ENCODE results near the gene CTNS. TPM values are rescaled to one million over a fixed set of nuclear protein-coding genes. Genes with fewer than 3 reads are reported as not detected.

CTNS gene
- total RNA-seq, 1 donor from 2014 or later = 29.9 TPM

DNA sequence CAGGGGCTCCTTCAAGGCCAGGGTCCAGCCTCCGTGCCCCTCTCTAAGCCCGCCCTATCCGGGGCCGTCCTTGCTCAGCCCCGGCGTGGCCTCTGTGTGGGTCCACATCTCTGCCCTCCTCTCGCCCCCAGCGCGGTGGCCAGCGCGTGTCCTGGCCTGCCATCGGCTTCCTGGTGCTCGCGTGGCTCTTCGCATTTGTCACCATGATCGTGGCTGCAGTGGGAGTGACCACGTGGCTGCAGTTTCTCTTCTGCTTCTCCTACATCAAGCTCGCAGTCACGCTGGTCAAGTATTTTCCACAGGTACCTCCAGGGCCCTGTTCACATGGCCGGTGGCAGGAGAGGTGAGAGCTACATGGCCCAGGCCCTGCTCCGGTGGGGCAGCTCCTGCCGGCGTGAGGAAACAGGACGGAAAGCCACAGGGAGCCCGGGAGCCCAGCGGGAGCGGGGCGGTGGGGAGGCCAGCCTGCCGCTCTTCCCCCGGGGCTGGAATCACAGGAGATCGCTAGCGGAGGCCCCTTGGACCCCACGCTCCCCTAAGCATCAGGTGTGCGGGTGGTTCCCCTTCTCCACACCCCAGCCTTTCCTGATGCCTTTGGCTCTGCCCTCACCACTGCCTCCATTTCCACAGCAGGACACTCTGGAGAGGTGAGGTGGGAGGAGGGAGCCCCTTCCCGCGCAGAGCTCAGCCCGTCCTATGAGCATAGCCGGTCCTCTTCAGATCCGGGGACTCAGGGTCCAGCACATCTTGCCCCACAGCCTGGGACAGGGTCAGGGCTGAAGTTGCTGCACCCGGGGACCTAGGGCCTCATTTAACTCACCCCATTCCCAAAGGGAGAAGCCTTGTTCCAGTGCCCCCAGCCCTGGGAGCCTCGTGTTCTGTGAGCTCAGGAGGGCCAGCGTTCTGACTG, 21.6 kb downstream of the CTNS start:
- DNase-seq (ENCODE audit: extremely low read depth, low read depth, low spot score) = no peak

DNA sequence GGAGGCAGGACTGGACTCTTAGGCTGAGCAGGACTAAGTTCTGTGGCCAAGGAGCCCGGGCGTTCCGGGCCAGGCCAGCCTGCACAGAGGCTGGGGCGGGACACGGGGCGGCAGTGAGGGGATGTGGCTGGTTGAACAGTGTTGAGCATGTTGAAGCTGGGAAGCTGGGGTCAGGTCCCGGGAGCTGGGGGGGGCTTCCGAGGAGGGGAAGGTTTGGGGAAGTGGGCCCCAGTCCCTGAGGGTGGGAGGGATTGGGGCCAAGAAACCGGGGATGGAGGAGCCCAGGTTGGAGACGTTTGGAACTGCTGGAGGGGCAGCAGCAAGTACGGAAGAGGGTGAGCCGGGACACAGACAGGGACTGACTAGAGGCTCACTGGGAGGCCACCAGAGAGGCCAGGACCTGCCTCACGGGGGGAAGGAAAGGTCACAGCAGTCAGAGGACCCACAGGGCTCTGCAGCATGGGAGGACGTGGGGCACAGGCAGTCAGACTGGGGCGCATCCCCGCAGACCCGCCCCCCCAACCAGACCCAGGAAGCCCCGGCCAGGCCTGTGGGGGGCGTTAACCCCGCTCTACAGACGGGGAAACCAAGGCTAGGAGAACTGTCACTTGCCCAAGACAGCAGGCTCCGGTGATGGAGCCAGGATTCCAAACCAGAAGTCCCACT, 22.4 kb downstream of the CTNS start:
- DNase-seq (ENCODE audit: extremely low read depth, low read depth, low spot score) = no peak

DNA sequence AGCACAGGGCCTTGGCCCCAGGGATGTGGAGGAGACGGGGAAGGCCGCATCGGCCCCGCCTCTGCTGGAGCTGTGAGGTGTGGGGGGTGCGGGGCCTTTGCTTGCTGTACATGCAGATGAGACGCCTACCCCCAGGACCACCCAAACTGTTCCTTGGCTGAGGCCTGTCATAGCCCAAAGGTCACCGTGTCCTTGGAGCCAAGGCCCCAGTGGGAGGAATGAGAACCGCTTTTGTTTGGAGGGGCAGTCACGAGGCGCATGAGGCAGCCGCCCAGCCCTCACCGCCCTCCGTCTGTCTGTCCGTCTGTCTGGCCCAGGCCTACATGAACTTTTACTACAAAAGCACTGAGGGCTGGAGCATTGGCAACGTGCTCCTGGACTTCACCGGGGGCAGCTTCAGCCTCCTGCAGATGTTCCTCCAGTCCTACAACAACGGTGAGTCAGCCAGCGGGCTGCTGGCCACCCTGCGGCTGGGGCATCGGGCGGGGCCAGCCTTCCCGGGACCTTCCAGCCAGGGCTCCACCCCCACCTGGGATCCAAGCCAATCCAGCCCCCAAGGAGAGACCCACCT, 23.1 kb downstream of the CTNS start:
- DNase-seq (ENCODE audit: extremely low read depth, low read depth, low spot score) = no peak

DNA sequence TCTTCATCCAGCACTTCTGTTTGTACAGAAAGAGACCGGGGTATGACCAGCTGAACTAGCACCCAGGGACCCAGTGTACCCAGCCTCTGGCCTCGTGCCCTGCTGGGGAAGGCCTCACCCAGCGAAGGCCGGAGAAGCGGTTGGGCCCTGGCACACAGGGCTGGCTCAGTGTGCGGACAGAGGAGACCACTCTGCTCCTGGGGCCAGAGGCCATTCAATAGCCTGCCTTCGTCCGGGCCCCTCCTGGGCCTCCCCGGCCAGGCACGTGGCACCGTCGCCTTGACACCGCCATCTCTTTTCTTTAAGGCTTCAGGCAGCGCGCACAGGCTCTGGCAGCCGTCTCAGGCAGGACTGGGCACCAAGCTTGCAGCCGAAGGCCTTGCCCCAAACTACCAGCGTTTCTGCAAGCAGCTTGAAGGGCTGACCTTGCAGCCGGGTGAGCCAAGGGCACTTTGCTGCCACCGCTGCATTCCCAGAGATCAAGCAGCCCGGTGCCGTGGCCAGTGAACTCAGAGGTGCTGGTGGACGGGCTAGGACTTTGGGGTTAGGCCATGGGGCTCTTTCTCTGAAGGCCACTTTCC, 23.8 kb downstream of the CTNS start:
- DNase-seq (ENCODE audit: extremely low read depth, low read depth, low spot score) = no peak

DNA sequence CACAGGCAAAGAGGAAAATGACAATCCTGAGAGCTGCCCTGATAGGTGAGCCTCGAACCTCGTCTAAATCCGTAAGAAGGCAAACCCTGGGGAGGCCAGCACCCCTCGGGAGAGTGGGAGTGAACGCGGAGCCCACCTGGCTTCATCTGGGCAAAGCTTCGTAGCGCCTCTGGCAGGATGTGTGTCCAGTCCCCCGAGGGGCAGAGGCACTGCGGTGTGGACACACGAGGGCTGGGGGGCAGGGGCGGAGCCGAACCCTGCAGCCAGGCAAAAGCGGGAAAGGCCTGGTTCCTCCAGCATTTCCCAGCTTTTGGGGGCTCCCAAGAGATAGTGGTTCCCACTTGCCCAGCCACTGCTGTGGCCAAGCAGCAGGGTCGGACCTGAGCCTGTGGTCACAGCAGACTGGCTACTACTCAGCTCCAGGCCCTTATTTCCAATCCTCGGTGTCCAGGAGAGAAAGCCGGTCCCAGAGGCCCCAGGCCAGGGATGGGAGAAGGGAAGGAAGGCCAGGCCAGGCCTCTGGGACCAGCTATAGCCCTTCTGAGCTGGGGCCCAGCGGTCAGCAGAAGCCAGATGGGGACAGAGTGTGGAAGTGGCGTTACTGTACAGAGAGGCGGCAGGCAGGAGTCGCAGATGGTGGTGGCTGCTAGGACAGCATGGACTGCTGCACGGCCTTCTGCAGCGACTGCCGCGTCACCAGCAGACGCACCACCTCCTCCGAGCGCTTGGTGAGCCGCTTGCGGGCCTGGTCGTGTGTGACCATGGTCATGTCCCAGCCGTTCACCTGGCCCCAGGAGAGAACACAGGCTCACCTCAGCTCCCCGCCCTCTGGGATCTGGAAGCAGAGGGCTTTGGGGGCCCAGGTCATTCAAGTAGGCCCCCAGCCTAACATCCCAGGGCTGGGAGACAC, 26.8 kb downstream of the CTNS start:
- DNase-seq (ENCODE audit: extremely low read depth, low read depth, low spot score) = no peak

DNA sequence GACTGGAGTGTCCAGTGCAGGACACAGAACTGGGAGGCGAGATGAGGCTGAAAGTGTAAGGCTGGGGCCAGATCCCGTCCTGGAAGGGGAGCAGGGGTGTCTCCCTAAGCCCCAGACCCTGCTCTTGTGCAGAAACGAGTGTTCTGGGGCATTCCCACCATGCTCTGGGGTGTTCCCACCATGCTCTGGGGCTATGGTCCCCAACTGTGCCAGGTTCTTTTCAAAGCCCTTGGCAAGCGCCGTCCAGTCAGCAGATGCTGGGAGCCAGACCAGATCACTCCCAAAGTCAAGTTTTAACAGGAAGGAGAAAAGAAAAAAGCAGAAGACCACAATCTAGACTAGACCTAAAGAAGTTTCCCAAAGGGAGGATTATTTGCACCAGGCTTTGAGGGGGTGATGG, 29.3 kb downstream of the CTNS start:
- DNase-seq (ENCODE audit: extremely low read depth, low read depth, low spot score) = no peak

DNA sequence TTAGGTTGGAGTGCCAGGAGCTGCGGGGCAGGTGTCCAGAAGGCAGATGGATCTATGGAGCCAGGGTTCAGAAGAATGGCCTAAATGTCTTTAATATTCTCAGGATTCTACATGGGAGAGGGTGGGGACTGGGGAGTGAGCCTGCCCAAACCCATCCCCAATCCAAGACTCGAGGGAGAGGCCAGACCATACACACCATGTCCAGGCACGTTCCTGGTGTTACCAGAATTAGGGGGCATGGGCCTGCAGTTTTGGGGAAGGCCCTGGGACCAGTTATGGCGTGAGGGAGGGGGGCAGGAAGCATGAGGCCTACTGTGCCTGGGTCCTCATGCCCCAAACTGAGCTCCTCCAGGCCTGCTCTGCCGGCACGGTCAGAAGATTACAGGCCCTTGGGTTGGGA, 30.0 kb downstream of the CTNS start:
- no peak for DNase-seq (ENCODE audit: extremely low read depth, low read depth, low spot score)

DNA sequence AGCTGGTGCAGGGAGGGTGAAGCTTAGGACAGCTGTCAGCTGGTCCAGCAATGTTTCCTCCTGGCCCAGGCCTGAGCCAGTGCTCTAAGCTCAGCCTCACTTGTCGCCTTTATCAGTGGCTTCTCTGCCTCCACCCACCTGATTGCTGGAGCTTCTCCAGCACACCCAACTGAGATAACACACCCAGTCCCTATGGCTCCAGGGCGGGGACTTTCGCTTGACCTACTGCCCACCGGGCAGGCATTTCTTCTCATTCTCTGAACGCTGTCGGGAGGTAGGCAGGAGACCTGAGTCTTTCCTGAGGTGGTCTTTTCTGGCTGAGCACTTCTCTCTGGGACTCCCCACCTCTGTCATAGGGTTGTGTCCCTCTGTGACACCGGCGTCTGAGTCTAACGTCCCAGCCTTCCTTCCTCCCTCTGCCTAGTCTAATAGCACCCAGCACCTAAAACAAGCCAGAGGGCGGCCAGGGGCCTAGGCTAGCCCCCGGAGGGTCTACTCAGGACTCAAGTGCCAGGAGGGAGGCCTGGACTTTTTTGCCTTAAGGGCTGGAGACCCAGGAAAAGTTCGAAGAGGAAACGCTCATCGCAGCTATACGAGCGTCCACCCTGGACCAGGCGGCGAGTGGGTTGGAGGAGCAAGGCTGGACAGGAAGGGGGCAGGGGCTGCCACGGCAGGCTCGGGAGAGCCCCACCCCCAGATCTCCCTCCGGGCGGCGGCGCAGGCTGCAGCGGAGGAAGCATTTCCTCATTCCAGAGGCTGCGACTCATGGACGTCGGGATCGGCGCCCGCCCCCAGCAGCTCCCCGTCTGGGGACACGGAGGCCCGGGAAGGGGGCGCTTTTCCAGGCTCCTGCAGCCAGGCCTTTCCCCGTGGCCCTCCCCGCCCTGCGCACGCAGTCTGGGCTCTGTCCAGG, 31.1 kb downstream of the CTNS start:
- no peak for DNase-seq (ENCODE audit: extremely low read depth, low read depth, low spot score)

DNA sequence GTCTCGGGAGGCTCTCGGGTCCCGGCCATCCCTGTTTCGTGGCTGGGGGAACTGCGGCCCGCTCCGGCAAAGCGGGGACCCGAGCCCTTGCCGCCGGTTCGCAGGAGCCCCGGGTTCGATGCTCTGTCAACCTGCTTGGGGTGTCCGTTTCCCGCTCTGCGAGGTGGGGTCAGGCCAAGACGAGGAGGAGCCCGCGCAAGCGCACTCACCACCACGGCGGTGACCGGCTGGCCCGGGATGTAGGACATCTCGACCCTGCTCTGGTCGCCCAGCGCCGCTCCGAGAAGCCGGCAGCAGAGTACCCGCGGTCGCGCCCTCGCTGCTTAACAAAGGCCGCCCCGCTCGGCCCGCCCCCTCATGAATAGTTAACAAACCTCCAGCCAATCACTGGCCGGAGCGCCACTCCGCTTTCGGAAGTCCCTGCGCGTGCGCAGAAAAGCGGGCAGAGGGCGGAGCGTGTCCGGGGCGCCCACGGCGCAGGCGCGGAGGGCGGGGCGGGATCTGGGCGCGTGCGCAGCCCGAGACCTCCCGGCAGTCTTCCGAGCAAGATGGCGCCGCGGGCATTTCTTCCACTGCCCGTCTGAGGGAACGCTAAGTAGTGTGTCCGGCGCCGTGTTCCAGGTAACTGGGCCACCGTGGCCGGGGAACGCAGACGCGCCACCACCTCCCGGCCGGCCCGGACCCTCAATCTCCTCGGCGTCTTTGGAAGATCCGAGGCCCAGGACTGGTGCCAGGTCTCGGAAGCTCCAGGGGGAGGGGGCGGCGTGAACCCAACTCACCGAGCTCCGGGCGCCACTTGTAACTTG, 31.9 kb downstream of the CTNS start, which contains the start of the genes EMC6 and TAX1BP3:
Gene EMC6 (plus strand): TSS at position 534 of the 806 bp plus-strand sequence. CDS start 335 bp downstream, outside the sequence.
Gene TAX1BP3 (minus strand): TSS at position 300 of the 806 bp plus-strand sequence. CDS start 52 bp downstream, at position 248.
- DNase-seq (ENCODE audit: extremely low read depth, low read depth, low spot score) = peak; percentile 76

DNA sequence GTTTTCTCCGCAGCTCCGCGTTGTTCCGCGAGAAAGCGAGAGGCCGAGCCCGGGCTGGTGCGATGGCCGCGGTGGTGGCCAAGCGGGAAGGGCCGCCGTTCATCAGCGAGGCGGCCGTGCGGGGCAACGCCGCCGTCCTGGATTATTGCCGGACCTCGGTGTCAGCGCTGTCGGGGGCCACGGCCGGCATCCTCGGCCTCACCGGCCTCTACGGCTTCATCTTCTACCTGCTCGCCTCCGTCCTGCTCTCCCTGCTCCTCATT, 32.5 kb downstream of the CTNS start:
- DNase-seq (ENCODE audit: extremely low read depth, low read depth, low spot score) = no peak

DNA sequence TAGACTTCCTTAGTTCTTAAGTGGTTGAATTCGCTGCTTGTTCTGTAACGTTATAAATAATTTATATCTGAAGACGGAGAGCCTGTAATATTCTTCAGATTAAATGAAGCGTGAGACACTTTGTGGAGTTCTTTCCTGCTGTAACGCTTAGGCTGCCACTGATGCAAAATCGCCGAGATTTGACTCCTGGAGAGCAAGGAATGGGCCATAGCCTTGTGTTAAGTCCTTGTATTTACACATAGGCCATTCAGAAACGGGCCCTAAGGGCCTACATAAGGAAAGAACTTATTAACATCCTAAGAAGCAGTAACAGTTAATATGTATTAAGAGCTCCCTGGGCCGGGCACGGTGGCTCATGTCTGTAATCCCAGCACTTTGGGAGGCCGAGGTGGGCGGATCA, 33.0 kb downstream of the CTNS start:
- DNase-seq (ENCODE audit: extremely low read depth, low read depth, low spot score) = no peak

DNA sequence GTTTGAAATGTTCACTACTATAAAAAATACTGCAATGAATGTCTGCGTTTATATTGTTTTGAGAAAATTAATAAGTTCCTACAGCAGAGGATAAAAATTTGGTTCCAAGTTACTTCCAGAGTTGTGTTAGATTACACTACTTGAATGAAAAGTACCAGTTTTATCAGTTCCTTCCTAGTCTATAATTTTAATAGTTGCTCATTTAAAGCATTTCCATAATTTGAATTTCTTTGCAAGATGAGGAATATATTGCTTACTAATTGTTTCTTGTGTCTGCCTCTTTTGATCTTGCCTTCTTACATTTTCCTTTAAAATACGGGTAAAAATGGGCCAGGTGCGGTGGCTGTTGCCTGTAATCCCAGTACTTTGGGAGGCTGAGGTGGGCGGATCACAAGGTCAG, 36.0 kb downstream of the CTNS start:
- DNase-seq (ENCODE audit: extremely low read depth, low read depth, low spot score) = no peak

DNA sequence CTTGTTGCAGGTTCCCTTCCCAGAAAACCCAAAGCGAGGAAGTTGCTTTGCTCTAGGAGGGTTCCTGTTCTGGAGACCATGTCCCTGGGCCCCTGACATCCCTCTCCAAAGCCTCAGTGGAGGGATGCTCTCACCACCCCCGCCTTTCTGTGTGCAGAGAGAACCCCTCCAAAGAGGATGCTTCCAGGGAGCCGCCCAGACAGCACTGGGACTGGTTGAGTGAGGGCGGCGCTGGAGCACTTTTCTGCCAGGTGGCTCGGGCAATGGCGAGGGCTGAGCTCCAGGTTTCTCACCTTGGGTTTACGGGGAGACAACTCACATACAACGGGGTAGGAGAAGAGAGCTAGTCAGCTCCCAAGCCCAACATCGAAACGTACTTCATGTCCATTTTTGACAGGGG, 39.3 kb downstream of the CTNS start:
- DNase-seq (ENCODE audit: extremely low read depth, low read depth, low spot score) = no peak

DNA sequence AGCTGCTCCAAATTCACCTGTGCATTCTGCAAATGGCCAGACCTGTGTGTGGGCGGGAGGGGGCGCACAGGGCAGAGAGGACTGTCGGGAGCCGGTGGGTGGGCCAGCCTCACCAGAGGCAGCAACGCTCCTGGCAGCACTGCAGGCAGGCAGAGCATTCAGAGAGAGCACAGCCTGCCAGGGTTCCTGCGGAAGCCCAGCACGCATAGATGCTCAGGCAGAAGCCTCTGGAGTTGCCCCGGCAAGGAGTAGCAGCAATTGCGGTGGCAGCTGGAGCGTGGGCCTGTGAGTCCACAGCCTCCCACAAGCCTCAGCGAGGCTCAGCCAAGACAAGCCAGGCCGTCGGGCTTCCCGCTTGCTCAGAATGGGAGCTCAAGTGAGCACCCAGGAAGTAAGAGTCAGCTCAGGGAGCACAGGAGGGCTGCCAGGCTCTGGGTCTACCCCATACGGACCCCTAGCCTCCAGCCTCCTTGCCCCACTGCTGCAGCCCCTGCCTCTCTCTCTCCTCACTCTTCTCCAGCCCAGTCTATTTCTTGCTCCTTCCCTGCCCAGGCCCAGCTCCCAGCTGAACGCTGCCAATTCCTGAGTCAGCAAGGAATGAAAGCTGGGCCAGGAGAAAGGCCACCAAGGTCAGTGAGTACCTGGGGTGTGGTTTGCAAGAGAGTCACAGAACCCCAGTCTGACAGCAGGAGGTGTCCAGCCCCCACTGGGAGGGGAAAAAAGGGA, 41.7 kb downstream of the CTNS start:
- no peak for DNase-seq (ENCODE audit: extremely low read depth, low read depth, low spot score)

DNA sequence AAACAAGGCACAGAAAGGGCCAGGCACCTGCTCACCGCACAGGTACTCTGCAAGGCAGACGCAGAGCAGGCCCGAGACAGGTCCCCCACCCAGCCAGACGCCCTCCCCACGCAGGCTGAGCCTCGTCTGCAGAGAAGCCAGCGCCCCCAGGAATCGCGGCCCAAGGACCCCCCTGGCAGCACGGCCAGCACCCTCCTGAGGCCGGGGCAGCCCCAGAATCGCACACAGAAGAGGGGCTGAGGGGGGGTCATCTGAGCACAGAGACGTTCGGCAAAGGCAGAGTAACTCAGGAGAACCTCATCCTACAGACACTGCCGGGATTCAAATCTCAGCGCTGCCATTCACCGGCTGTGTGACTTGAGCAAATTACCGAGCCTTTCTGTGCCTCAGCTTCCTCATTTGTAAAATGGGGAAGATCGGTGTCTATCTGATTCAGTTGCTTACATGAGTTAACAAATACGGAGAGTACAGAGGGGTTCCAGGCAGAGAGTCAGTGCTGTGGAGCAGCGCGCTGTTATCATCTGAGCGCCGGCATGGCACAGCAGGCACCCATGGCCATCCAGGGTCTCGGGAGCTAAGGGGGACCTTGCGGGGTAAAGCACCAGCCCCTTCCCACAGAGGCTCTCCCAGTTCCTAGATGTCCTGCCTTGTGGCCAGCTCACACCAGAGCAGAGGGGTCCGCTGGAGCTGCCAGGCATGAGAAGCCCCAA, 42.4 kb downstream of the CTNS start:
- no peak for DNase-seq (ENCODE audit: extremely low read depth, low read depth, low spot score)

DNA sequence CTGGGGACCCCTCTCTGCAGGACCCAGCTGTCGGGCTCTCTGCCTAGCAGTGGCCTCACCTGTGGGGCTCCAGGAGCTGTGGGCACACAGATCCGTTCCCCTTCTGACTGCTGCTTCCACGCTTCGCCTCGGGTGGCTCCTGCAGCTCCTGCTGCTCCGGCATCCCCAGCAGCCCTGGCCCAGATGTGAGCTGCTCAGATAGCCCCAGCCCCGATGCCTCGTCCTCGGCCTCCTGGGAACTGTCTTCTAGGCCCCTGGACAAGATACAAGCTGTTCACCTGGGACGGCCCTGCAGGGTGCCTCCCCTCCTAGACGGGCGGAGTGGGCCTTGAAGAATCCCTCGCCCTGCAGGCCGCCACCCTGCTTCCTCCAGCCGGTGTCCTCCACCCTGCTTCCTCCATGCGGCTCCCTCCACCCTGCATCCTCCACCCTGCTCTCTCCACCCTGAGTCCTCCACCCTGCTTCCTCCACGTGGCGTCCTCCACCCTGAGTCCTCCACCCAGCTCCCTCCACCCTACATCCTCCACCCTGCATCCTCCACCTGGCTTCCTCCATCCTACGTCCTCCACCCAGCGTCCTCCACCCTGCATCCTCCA, 43.1 kb downstream of the CTNS start:
- DNase-seq (ENCODE audit: extremely low read depth, low read depth, low spot score) = no peak

DNA sequence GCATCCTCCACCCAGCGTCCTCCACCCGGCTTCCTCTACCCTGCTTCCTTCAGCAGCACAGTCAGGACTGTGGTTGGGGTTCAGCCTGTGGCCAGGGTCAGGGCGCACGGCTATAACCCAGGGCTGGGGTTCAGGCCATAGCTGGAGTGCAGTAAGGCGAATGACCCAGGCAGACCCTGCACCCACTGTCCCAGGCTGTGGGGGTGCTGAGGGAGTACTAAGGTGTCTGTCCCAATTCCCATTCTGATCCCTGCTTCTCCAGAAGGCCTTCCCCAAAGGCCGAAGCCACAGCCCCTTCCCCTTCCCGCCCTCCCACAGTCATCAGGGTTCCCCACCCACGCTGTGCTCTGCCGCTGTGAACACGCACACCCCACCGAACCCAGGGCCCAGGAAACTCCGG, 44.5 kb downstream of the CTNS start:
- DNase-seq (ENCODE audit: extremely low read depth, low read depth, low spot score) = no peak
